22Rv1 (cell line): ENCODE measurements around the gene KSR2.

ENCODE experiments used
- ZFX ChIP-seq: fragments of 450-650 bp; IDR thresholded peaks from 2 replicates; pipeline ENCODE4 v1.6.1; 2017; ENCODE audit warnings: antibody characterized with exemption, borderline replicate concordance
- TF ChIP-seq, protein P1 (sequence below): fragments of 450-650 bp; IDR thresholded peaks from 2 replicates; pipeline ENCODE4 v1.5.1; 2017; ENCODE audit warnings: mild to moderate bottlenecking

DNA sequence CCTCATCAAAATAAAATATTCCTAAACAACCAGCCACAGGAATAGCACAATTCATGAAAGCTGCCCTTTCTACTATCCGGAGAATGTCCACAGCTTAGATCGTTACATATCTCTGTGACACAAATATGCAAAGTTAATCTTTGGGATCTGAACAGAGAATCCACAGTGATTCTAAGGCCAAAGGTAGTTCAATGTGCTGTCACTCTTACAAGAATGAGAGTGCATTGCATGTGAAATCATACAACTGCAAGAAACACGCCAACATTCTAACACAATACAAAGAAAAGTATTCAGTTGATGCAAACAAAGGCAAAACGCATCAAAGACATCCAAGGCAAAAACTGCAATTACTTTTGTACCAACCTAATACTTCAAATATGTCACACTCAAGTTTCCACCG lies 60.4 kb downstream of the KSR2 start:
- TF ChIP-seq, protein P1, sequence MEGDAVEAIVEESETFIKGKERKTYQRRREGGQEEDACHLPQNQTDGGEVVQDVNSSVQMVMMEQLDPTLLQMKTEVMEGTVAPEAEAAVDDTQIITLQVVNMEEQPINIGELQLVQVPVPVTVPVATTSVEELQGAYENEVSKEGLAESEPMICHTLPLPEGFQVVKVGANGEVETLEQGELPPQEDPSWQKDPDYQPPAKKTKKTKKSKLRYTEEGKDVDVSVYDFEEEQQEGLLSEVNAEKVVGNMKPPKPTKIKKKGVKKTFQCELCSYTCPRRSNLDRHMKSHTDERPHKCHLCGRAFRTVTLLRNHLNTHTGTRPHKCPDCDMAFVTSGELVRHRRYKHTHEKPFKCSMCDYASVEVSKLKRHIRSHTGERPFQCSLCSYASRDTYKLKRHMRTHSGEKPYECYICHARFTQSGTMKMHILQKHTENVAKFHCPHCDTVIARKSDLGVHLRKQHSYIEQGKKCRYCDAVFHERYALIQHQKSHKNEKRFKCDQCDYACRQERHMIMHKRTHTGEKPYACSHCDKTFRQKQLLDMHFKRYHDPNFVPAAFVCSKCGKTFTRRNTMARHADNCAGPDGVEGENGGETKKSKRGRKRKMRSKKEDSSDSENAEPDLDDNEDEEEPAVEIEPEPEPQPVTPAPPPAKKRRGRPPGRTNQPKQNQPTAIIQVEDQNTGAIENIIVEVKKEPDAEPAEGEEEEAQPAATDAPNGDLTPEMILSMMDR: no peak
- no peak for TF ChIP-seq ZFX
